RWPE2 (cell line): ENCODE data around the gene MEGF8.

Experiments used
- ATAC-seq: fragments of 200-7000 bp; cut with Tn5 transposase; 3 replicates; pipeline ENCODE4 v1.9.1; 2021; ENCODE audit warnings: low read depth
- DNase-seq: peaks from one replicate; pipeline ENCODE4 v3.0.0-alpha.2; 2020; ENCODE audit warnings: low spot score
- H3K27ac ChIP-seq: fragments of 450-650 bp; 2 replicates; pipeline ENCODE4 v1.5.1; 2017; ENCODE audit warnings: mild to moderate bottlenecking; ENCODE audit not compliant: poor library complexity, severe bottlenecking
- H3K27me3 ChIP-seq: fragments of 250-450 bp; sonication (Bioruptor Pico); 2 replicates; pipeline ENCODE4 v1.5.1; 2021; ENCODE audit warnings: mild to moderate bottlenecking, moderate library complexity; ENCODE audit not compliant: insufficient read depth, poor library complexity, severe bottlenecking
- H3K36me3 ChIP-seq: fragments of 250-450 bp; sonication (Bioruptor Pico); 2 replicates; pipeline ENCODE4 v1.5.1; 2020; ENCODE audit warnings: low read depth, mild to moderate bottlenecking, moderate library complexity
- H3K4me1 ChIP-seq: fragments of 250-450 bp; sonication (Bioruptor Pico); 2 replicates; pipeline ENCODE4 v1.5.1; 2021; ENCODE audit warnings: mild to moderate bottlenecking, moderate library complexity; ENCODE audit not compliant: insufficient read depth, poor library complexity, severe bottlenecking
- H3K4me3 ChIP-seq: fragments of 250-450 bp; sonication (Bioruptor Pico); 2 replicates; pipeline ENCODE4 v1.5.1; 2021; ENCODE audit warnings: mild to moderate bottlenecking, moderate library complexity; ENCODE audit not compliant: severe bottlenecking
- H3K9me3 ChIP-seq: fragments of 250-450 bp; sonication (Bioruptor Pico); 2 replicates; pipeline ENCODE4 v1.5.1; 2021; ENCODE audit warnings: mild to moderate bottlenecking, moderate library complexity; ENCODE audit not compliant: severe bottlenecking
- TF ChIP-seq, protein P1 (sequence below): fragments of 450-650 bp; IDR thresholded peaks from one replicate; pipeline ENCODE4 v1.5.1; 2017; ENCODE audit warnings: mild to moderate bottlenecking, moderate library complexity; ENCODE audit not compliant: poor library complexity, severe bottlenecking

The MEGF8 gene

DNA sequence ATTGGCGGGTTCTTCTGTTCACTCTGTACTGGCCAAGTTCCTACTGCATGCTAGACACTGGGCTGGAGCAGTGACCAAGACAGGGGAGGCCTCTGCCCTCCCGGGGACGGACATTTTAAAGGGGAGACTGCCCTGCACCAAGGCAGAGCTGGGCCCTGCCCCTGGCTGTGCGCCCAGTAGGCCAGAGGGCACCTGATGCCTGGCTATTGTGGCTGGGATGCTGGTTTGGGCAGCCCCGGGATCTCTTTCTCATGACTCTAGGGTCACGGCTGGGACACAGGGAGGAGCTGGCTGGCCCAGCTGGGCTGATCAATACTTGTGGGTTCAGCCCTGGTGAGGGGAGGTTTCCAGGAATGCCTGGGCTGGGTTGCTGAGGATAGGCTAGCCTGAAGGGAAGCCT lies 84.0 kb downstream of the MEGF8 start:
- no peak for ATAC-seq
- H3K36me3 ChIP-seq = no peaks in the 10 kb centered on the region; the same call in 1 of the 2 replicates
- no peak for DNase-seq
- TF ChIP-seq, protein P1, sequence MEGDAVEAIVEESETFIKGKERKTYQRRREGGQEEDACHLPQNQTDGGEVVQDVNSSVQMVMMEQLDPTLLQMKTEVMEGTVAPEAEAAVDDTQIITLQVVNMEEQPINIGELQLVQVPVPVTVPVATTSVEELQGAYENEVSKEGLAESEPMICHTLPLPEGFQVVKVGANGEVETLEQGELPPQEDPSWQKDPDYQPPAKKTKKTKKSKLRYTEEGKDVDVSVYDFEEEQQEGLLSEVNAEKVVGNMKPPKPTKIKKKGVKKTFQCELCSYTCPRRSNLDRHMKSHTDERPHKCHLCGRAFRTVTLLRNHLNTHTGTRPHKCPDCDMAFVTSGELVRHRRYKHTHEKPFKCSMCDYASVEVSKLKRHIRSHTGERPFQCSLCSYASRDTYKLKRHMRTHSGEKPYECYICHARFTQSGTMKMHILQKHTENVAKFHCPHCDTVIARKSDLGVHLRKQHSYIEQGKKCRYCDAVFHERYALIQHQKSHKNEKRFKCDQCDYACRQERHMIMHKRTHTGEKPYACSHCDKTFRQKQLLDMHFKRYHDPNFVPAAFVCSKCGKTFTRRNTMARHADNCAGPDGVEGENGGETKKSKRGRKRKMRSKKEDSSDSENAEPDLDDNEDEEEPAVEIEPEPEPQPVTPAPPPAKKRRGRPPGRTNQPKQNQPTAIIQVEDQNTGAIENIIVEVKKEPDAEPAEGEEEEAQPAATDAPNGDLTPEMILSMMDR = no peak
- no peak overlapping the region for H3K27ac ChIP-seq
- H3K4me1 ChIP-seq = no peaks in the 10 kb centered on the region
- no peaks in the 10 kb centered on the region for H3K27me3 ChIP-seq
- H3K4me3 ChIP-seq = no peak overlapping the region
- H3K9me3 ChIP-seq = no peaks in the 10 kb centered on the region

DNA sequence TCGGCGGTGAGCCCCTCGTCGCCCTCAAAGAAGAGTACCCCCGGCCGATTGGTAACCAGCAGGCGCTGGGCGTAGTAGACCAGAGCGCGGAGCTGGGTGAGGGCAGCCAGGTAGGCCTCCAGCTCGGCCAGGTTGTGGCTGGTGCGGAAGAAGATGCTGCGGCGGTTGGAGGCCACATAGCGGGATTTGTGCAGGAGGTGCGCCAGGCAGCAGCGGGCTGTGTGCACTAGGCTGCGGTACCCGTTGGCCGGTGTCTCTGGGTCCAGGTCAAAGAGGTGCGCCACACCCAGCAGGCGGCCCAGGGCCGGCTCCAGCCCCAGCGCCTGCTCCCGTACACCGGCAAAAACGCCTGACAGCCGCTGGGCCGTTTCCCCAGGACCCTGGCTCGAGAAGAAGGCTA lies 84.9 kb downstream of the MEGF8 start:
- DNase-seq (no peak), ATAC-seq (no peak)
- no peak overlapping the region for H3K27ac ChIP-seq
- H3K4me1 ChIP-seq = no peaks in the 10 kb centered on the region
- H3K4me3 ChIP-seq = no peak overlapping the region
- no peaks in the 10 kb centered on the region for H3K9me3 ChIP-seq
- peaks cover 7% of the 10 kb centered on the region for H3K36me3 ChIP-seq
- H3K27me3 ChIP-seq = no peaks in the 10 kb centered on the region
- TF ChIP-seq, protein P1 = no peak

DNA sequence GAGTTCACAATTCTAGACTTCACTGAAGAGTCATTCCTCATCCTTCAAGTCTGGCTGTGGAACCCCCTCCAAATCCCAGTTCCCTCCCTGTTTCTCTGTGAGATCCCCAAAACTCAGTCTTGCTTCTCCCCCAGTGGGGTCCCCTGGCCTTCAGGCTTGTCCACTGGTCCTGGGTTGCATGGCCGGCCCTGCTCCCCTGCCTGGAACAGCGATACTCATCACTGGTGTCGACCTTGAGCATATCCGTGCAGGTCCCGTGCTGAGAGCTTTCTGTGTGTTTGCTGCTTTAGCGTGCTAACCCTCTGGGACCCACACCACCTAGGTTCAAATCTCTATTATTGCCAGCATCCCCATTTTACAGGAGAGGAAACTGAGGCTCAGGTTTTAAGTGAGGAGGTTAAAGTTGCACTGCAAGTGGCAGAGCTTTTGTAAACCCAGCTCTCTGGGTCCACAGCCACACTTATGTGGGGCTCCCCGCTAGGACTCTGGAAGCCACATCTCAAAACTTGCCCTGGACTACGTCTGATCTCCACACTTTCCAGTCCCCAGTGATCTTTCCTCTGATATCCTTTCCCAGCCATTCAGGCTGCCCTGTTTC lies 86.2 kb downstream of the MEGF8 start:
- no peaks in the 10 kb centered on the region for H3K4me1 ChIP-seq
- TF ChIP-seq, protein P1 = no peak
- H3K27ac ChIP-seq = no peak overlapping the region

DNA sequence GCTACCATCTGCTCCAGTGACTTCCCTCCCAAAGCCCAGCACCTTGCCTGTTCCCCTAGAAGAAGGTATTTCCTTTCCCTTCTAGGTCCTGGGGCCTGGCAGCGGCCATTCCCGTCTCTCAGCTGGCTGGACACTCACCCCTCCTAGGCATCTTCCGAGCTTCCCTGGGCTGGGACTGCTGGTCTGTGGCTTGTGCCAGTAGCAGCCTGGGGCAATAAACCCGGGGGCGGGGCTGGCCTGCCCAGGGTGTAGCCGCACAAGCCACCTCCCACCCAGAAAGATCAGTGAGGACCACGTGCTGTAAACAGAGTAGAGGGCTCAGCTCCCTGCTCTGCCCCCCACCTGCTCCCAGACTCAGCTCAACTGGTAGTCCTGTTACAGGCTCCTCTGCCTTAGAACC lies 86.8 kb downstream of the MEGF8 start:
- ATAC-seq (peak; percentile 37; the same call in 1 of the 3 replicates), DNase-seq (no peak)
- peaks cover 7% of the 10 kb centered on the region for H3K36me3 ChIP-seq
- no peaks in the 10 kb centered on the region for H3K9me3 ChIP-seq
- H3K4me3 ChIP-seq = no peak overlapping the region
- no peak overlapping the region for H3K27ac ChIP-seq
- TF ChIP-seq, protein P1 = no peak
- H3K4me1 ChIP-seq = no peaks in the 10 kb centered on the region
- no peaks in the 10 kb centered on the region for H3K27me3 ChIP-seq

More for the DNA sequence above, 86.2 kb downstream of the MEGF8 start:
- H3K36me3 ChIP-seq = peaks cover 7% of the 10 kb centered on the region
- H3K27me3 ChIP-seq = no peaks in the 10 kb centered on the region
- H3K4me3 ChIP-seq = no peak overlapping the region
- no peak for DNase-seq
- no peaks in the 10 kb centered on the region for H3K9me3 ChIP-seq
- ATAC-seq = no peak

DNA sequence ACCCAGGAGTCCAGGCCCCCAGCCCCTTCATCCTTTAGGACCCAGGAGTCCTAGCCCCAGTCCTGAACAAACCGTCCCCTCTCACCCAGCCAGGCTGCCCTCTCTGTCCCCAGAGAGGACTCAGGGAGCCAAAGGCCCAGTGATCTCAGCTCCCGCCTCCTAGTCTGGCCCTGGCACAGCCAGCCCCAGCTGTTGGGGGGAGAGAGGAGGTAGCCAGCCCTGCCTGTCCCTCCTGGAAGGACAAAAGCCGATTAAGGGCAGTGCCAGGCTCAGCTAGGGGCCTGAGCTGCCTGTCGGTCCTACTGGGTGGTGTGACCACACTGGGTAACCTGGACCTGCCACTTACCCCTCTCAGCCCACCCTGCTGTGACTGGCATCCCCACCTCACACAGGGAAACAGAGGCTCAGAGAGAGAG lies 87.2 kb downstream of the MEGF8 start:
- peaks cover 7% of the 10 kb centered on the region for H3K36me3 ChIP-seq
- TF ChIP-seq, protein P1 = no peak
- no peaks in the 10 kb centered on the region for H3K9me3 ChIP-seq
- H3K4me3 ChIP-seq = no peak overlapping the region
- H3K27ac ChIP-seq = no peak overlapping the region
- no peaks in the 10 kb centered on the region for H3K27me3 ChIP-seq
- H3K4me1 ChIP-seq = no peaks in the 10 kb centered on the region
- no peak for DNase-seq
- ATAC-seq = no peak
